Activated naive CD4-positive, alpha-beta T cell treated with anti-CD3 and anti-CD28 coated beads, Interleukin-2, amount 50 U/mL, for 24 hours (primary cell): ENCODE results near the gene DOK7.

Experiments
- H3K27ac Mint-ChIP-seq: one replicate; pipeline ENCODE4 v1.8.0; 2021; ENCODE audit warnings: mild to moderate bottlenecking, mixed read lengths
- H3K27me3 Mint-ChIP-seq: one replicate; pipeline ENCODE4 v1.8.0; 2021; ENCODE audit warnings: mixed read lengths
- H3K36me3 Mint-ChIP-seq: one replicate; pipeline ENCODE4 v1.8.0; 2021; ENCODE audit warnings: mixed read lengths
- H3K4me1 Mint-ChIP-seq: one replicate; pipeline ENCODE4 v1.8.0; 2021; ENCODE audit warnings: mixed read lengths
- H3K4me3 Mint-ChIP-seq: one replicate; pipeline ENCODE4 v1.8.0; 2021; ENCODE audit warnings: mild to moderate bottlenecking, mixed read lengths
- H3K9me3 Mint-ChIP-seq: one replicate; pipeline ENCODE4 v1.8.0; 2021; ENCODE audit warnings: mixed read lengths

Gene DOK7

DNA sequence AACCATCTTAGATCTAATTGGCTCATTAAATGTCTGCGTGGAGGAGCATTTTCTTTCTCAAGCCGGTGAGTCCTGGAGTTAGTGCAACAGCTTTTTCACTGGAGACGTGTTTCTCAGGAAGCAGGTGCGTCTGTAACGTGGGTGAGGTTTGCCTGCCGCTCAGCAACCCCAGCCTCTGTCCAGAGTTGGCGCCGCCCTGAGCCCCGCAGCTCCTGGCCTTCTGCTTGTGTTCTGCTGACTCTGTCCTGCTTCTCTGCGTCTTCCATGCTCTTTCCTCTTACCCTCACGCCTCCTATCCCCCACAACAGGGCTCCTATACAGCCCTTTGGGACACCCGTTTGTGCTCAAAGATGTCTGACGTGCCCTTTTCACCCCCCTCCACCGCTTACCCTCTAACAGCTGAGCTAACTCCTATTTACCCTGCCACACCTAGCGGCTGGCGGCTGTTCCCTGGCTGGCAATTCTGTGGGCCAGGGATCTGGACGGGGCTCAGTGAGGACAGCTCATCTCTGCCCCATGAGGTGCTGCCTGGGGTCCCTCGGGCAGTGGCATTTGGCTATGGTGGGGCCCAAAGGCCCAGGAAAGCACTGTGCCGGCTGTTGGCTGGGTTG is 18.8 kb downstream of the DOK7 start:
- no peaks in the 10 kb centered on the region for H3K4me1 Mint-ChIP-seq

DNA sequence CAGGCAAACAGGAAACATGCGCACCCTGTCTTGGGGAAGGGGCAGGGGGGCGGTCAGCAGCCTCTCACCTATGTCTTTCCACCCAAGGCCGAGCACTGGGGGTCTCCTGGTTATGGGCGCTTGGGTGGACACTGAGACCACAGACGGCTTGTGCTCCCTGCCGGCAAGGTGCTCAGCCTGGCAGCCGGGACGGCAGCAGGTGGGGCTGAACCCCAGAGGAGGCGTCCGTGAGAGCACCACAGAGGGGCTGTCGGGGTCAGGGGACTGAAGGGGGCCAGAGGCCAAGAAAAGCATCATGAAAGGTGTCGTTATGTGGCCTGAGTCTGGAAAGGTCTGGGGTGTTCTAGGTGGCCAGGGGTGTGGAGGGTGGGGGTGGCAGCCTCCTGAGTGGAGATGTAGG is 19.6 kb downstream of the DOK7 start:
- Mint-ChIP-seq H3K36me3 (no peaks in the 10 kb centered on the region), H3K27ac (no peak overlapping the region)

More for the DNA sequence above, 18.8 kb downstream of the DOK7 start:
- Mint-ChIP-seq H3K27ac (no peak overlapping the region), H3K36me3 (no peaks in the 10 kb centered on the region), H3K4me3 (no peak overlapping the region), H3K9me3 (no peaks in the 10 kb centered on the region), H3K27me3 (peaks cover 12% of the 10 kb centered on the region)

DNA sequence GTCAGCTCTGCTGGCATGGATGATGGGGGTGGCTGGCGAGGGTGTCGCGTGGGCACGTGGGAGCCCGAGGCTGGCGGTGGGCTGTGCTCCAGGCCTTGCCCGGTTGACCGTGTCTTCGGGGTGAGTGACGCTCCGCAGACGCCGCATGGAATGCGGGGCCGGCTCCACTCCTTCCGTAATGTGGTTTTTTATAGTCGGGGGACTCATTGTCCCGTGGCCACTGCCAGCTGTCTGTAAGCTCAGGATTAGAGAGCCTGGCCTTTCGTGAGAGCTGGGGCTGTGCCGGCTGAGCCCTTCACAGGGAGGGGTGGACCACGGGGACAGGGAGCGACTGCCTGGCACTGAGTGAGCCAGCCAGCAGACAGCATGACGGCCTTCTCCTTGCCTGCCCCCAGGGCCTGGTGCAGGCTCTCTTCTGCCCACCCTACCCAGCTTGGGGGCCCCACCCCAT is 20.4 kb downstream of the DOK7 start:
- Mint-ChIP-seq H3K27me3 (peaks cover 12% of the 10 kb centered on the region), H3K4me1 (no peaks in the 10 kb centered on the region), H3K36me3 (no peaks in the 10 kb centered on the region), H3K9me3 (no peaks in the 10 kb centered on the region), H3K4me3 (no peak overlapping the region), H3K27ac (no peak overlapping the region)

More for the DNA sequence above, 19.6 kb downstream of the DOK7 start:
- Mint-ChIP-seq H3K27me3 (peaks cover 12% of the 10 kb centered on the region), H3K4me1 (no peaks in the 10 kb centered on the region), H3K4me3 (no peak overlapping the region), H3K9me3 (no peaks in the 10 kb centered on the region)

DNA sequence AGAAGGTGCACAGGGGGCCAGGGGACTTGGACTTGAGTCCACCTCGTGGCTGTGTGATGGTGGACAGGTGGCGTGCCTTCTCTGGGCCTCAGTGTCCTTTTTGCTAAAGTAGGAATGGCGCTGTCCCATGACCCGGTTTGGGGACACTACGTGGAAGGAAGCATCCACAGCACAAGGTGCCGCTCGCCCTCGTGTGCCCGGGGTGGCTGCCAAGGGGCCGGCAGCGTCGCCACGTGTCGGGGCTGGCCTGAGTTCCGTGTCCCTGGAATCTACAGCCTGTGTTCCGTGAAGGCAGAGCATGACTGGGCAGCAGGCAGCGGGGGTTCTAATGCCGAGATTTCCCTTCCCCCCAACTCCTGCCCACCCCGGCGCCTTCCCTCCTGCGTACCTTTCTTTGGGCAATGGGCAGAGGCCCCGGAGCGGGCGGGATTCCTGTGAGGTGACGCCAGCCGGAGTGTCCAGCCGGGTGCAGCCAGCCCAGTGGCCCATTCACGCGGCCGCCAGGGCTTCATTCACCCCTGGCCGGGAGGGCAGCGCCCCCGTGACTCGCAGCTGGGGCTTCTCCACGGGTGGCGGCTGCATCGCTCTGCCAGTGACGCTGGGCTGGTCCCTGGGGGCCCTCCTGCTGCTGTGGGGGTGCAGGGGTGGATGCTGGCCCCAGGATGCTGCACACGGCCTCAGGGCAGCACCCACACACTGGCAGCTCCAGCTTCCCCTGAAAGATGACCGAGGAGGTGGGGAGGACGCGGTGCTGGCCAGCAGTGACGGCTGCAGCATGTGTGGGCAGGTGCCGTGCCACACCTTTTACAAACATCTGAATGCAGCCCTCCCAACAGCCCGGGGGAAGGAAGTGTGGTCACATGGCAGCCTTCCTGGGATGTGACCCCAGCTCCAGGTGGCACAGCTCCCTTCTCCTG is 21.2 kb downstream of the DOK7 start:
- no peak overlapping the region for H3K27ac Mint-ChIP-seq
- H3K4me3 Mint-ChIP-seq, result no peak overlapping the region
- peaks cover 13% of the 10 kb centered on the region for H3K27me3 Mint-ChIP-seq
- no peaks in the 10 kb centered on the region for H3K36me3 Mint-ChIP-seq
- H3K9me3 Mint-ChIP-seq, result no peaks in the 10 kb centered on the region
- no peaks in the 10 kb centered on the region for H3K4me1 Mint-ChIP-seq

DNA sequence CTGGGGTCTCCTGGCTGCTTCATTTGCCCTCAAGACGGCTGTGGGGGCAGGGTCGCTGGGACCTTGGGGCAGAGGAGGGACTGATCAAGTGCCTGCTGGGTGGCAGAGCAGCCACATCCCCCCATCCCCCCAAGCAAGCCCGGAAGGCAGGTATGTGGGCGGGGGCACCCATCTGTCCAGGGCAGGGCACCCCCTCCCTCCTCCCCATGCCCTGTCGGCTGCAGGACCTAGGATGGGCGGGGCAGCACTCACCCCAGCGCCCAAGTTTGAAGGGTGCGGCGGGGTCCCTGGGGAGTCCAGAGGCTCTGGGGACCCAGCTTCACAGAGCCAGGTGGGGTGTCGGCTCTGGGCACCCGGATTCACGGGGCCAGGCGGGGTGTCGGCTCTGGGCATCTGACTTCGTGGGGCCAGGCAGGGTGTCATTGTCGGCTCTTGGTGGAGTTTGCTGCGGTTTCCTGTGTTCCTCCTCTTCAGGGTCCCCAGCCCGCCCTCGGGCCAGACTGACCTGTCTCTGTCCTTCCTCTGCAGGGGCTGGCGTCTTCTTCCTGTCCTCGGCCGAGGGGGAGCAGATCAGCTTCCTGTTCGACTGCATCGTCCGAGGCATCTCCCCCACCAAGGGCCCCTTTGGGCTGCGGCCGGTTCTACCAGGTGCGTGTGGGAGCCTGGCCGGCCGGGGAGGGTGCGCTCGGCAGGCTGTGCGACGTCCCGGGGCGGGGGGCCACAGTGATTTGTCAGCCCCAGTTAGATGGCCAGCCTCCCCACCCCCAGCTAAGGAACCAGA is 22.1 kb downstream of the DOK7 start:
- H3K9me3 Mint-ChIP-seq, result no peaks in the 10 kb centered on the region
- no peaks in the 10 kb centered on the region for H3K36me3 Mint-ChIP-seq
- peaks cover 13% of the 10 kb centered on the region for H3K27me3 Mint-ChIP-seq
- H3K4me3 Mint-ChIP-seq, result no peak overlapping the region
- no peaks in the 10 kb centered on the region for H3K4me1 Mint-ChIP-seq
- H3K27ac Mint-ChIP-seq, result no peak overlapping the region

DNA sequence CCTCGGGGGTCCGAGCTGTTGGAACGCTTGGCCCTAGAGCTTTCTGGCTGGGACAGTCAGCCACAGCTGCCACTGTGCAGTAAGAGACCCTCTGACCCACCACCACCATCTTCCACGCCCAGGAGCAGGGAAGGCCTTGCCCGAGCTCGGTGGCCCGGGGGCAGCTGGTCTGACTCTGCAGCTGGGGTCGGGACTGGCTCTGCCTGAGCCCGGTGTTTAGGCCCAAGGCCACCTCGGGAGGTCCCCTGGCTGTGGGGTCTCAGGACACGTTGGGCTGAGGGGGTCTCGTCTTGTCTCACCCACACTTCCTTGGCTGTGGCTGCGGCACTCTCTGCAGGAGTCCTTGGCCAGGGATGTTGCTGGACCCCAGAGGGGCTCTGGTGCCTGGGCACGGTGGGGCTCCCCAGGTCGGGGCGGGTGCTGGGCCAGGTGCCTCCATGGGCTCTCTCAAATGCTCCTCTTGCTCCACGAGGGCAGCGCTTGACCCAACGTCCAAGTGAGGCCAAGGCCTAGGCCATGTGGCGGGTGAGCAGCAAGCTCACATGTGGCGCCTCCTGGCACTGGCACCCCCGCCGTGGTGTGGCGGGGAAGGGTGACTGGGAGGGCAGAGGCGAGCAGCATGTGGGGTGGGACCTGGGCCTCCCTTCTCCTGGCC is 22.9 kb downstream of the DOK7 start:
- no peak overlapping the region for H3K27ac Mint-ChIP-seq
- H3K9me3 Mint-ChIP-seq, result no peaks in the 10 kb centered on the region
- H3K4me3 Mint-ChIP-seq, result no peak overlapping the region
- H3K4me1 Mint-ChIP-seq, result no peaks in the 10 kb centered on the region
- peaks cover 13% of the 10 kb centered on the region for H3K27me3 Mint-ChIP-seq
- no peaks in the 10 kb centered on the region for H3K36me3 Mint-ChIP-seq

DNA sequence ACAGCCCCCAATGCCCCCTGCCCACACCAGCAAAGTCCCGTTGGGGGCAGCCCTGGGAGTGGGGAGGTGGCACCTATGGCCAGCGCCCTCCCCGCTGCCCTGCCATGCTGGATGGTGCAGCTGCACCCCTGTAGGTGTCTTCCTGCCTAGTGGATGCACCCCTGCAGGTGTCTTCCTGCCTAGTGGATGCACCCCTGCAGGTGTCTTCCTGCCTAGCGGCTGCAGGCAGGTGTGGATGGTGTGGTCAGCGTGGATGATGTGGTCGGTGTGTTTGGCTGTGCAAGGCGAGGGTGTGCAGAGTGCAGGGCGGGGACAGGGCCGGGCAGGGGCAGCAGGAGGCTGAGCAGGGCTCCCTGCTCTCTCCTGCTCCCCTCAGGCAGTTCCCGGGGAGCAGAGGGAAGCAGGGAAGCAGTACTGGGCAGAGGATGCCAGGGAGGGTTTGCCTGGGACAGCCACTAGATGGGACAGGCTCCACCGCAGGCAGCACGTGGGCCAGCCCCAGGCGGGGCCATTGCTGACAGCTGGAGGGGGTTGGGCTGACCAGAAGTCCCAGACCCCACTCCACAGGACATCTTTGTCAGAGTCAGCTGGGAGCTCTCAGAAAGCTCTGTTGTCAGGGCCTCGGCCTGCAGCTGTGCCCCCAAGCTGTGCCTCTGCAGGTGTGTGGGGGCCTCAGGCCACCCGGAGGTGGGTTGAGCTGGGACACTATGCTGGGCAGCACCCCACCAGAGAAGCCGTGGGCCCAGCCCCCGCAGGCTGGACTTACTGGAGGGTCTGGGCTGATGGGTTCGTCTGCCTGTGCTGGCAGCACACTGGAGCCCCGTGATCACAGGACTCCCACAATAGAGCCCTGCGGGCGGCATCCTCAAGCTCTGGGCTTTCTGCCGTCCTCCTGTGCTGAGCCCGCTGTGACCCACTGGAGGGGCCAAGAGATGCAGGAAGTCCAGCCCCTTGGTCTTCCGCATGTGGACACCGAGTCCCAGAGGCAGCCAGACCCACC is 23.7 kb downstream of the DOK7 start:
- Mint-ChIP-seq H3K27me3 (peaks cover 13% of the 10 kb centered on the region), H3K9me3 (no peaks in the 10 kb centered on the region), H3K36me3 (no peaks in the 10 kb centered on the region), H3K4me3 (no peak overlapping the region), H3K4me1 (no peaks in the 10 kb centered on the region), H3K27ac (peak overlapping the region; percentile 83)

DNA sequence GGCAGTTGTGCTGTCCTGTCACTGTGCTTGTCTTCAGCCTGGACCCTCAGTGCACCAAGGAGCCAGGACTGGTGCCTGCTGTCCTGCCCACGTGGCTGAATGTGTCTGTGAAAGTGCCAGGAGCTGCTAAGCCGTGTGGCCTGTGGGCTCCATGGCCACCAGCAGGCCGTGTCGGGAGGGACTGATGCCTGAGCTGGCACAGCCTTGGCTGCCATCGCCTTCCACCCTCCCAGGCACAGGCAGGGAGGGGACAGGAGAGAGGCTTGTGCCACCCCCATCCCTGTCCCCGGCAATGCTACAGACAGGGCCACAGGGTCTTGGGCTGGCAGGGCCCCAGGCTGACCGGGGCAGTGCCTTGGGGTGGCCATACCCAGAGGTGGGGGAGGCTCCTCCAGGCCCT is 24.8 kb downstream of the DOK7 start:
- H3K27ac Mint-ChIP-seq, result no peak overlapping the region
- peaks cover 16% of the 10 kb centered on the region for H3K27me3 Mint-ChIP-seq
- H3K9me3 Mint-ChIP-seq, result no peaks in the 10 kb centered on the region
- H3K4me1 Mint-ChIP-seq, result no peaks in the 10 kb centered on the region
- no peak overlapping the region for H3K4me3 Mint-ChIP-seq
- H3K36me3 Mint-ChIP-seq, result no peaks in the 10 kb centered on the region

DNA sequence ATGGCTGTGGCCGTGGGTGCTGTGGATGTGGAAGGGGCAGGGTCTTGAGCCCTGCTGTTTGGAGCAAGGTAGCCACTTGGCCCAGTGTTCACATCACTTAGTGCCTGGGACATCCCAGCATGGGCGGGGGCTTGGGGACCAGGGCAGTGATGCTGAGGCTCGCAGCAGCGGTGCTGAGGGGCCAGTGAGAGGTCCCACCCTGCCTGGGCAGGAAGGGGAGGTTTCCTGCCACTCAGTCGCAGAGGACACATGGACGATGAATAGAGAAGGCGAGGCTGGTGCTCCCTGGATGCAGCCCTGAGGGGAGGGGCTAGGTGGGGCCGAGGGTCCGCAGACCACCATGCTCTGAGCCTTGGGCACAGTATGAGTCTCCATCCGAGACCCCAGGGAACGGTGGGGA is 25.7 kb downstream of the DOK7 start:
- Mint-ChIP-seq H3K36me3 (no peaks in the 10 kb centered on the region), H3K27ac (peak overlapping the region; percentile 65), H3K9me3 (no peaks in the 10 kb centered on the region), H3K4me1 (no peaks in the 10 kb centered on the region), H3K4me3 (no peak overlapping the region), H3K27me3 (peaks cover 16% of the 10 kb centered on the region)

DNA sequence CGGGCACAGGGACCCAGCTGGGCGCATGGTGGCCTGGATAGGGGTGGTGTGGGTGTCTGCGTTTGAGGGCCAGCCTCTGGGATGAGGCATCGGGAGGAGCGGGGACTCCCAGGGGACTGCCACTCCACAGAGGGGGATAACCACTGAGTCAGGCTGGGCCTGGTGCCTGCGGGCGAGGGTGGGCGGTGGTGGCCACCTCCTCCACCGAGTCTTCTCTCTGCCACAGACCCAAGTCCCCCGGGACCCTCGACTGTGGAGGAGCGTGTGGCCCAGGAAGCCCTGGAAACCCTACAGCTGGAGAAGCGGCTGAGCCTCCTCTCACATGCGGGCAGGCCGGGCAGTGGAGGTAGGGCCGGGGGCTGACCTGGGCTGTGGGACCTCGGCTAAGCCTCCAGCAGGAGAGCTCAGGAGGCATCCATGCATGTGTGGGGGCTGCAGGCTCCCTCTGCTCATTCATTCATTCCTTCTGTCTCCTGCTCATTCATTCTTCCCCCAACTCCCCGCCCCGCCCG is 26.4 kb downstream of the DOK7 start:
- H3K4me3 Mint-ChIP-seq, result no peak overlapping the region

DNA sequence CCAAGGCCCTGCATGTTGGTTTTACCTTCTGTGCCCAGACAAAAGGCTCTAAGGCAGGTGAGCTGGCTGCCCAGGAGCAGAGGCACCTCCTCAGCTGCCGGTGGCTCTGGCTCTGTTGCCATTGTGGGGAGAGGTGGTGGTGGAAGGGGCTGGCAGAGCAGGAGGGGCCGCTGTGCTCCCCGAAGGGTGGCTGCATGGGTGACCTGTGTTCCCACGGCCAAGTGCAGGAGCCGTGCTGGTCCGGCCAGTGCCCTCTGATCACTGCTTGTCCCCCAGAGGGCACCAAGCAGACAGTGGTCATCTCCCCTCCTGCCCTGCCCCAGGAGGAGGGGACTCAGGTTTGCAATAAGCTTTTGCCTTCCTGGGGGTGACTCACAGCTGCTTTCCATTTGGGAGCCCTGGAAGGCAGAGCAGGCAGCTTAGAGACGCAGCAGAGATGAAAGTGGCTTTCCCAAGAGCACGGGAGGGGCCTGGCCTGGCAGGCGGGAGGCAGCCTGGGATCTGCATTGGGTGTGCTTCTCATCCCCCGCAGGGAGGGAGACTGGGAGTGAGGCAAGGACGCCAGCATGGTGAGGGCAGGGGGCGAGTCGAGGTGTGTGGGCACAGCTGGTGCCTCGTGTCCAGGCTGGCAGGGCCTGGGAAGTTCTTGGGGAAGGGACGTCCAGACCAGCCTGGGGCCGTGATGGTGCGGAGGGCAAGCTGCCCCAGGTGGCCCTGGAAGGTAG is 28.7 kb downstream of the DOK7 start:
- Mint-ChIP-seq H3K9me3 (no peaks in the 10 kb centered on the region), H3K4me1 (no peaks in the 10 kb centered on the region), H3K4me3 (no peak overlapping the region), H3K27me3 (peaks cover 17% of the 10 kb centered on the region), H3K36me3 (no peaks in the 10 kb centered on the region), H3K27ac (no peak overlapping the region)

More for the DNA sequence above, 26.4 kb downstream of the DOK7 start:
- peaks cover 17% of the 10 kb centered on the region for H3K27me3 Mint-ChIP-seq
- no peaks in the 10 kb centered on the region for H3K36me3 Mint-ChIP-seq
- H3K4me1 Mint-ChIP-seq, result no peaks in the 10 kb centered on the region
- H3K9me3 Mint-ChIP-seq, result no peaks in the 10 kb centered on the region
- H3K27ac Mint-ChIP-seq, result no peak overlapping the region

DNA sequence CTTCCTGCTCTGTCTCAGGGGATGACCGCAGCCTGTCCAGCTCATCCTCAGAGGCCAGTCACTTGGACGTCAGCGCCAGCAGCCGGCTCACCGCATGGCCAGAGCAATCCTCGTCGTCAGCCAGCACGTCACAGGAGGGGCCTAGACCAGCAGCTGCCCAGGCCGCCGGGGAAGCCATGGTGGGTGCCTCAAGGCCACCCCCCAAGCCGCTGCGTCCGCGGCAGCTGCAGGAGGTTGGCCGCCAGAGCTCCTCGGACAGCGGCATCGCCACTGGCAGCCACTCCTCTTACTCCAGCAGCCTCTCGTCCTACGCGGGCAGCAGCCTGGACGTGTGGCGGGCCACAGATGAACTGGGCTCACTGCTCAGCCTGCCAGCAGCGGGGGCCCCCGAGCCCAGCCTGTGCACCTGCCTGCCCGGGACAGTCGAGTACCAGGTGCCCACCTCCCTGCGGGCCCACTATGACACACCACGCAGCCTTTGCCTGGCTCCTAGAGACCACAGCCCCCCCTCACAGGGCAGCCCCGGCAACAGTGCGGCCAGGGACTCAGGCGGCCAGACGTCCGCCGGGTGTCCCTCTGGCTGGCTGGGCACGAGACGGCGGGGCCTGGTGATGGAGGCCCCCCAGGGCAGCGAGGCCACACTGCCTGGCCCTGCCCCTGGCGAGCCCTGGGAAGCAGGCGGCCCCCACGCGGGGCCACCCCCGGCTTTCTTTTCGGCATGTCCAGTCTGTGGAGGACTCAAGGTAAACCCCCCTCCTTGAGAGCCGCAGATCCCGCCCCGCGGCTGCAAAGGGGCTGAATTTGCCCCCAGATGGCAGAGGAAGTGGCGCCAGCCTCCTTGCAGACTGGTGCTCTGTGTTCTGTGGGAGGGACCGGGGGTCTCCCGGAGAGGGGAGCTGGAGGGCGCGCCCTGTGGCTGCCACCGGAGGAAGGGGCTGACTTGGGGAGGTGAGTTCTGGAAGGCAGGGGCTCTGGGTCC is 29.9 kb downstream of the DOK7 start:
- Mint-ChIP-seq H3K36me3 (no peaks in the 10 kb centered on the region), H3K27ac (no peak overlapping the region), H3K4me1 (no peaks in the 10 kb centered on the region), H3K27me3 (peaks cover 17% of the 10 kb centered on the region), H3K4me3 (no peak overlapping the region), H3K9me3 (no peaks in the 10 kb centered on the region)
